ENCODE results near the gene BAIAP3. TPM values are rescaled to one million over a fixed set of nuclear protein-coding genes. Genes with fewer than 3 reads are reported as not detected.

Gene BAIAP3
- total and polyA plus RNA-seq, 2 experiments from 2014 or later = 5.2 to 13.0 TPM

DNA sequence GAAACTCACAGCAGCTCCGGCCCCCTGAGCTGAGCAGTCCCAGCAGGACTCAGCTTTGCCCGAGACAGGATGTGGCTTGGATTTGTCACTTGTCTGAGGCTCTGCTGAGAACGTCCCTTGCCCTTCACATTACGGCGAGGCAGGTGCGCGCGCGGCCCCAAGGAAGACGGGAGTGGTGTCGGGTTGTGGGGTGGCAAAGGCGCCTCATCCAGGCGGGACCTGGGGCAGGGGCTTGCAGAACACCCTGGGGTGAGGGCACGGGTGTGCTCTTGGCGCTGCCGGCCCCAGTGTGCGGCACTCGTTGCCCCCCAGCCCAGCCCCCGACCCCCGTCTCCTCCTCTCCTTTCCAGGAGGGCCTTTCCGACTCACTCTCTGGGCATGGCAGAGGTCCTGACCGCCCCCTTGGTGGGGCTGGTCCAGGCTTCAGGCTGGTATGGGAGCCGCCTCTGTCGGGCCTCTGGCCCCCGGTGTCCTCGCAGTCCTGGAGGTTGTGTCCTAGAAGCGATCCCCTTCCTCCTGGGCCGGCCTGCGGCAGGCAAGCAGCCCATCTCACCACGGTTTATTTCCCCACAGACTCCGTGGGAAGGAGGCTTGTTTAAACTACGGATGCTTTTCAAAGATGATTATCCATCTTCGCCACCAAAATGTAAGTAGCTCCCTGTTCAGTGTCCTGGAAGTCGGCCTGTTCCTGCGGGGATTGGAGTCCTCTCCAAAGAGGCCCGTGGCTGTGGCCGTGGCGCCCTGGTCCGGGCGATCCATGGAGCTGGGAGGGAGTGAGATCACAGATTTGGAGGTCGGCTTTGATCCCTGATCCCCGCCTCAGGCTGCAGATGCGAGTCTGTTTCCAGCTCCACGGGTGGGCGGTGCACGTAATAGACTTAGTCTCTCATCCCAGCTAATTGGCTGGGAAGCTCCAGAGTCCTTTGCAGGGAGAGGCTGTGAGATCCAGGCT is 18.1 kb upstream of the BAIAP3 start:
- H3K36me3 ChIP-seq (ENCODE audit: insufficient read depth) = peaks cover 37% of the 10 kb centered on the region
- ATAC-seq (no peak), DNase-seq (ENCODE audit: low spot score) (no peak)

More for the DNA sequence above, 18.1 kb upstream of the BAIAP3 start:
- no peak overlapping the region for H3K27ac ChIP-seq (ENCODE audit: low read depth)
- Mint-ChIP-seq H3K27me3 (ENCODE audit: insufficient read depth, low read depth, poor library complexity) (peaks cover 18% of the 10 kb centered on the region), H3K4me1 (peaks cover 4% of the 10 kb centered on the region; the same call in 2 of the 3 replicates), H3K4me3 (no peak overlapping the region), H3K27ac (no peak overlapping the region), H3K36me3 (ENCODE audit: low read depth) (peaks cover 75% of the 10 kb centered on the region), H3K9me3 (no peaks in the 10 kb centered on the region; the same call in 2 of the 3 replicates)
- peaks cover 92% of the 10 kb centered on the region for H3K79me2 ChIP-seq (replicated peaks; ENCODE audit: insufficient read depth)
- no peak overlapping the region for H3K4me3 ChIP-seq
- no peaks in the 10 kb centered on the region for H3K9me2 ChIP-seq (ENCODE audit: insufficient read depth)
- peaks cover 7% of the 10 kb centered on the region; the same call in 1 of the 2 replicates for H3K4me1 ChIP-seq (ENCODE audit: insufficient read depth)
- 0 out of 2 replicates have a peak, but pooled peaks cover 7% of the 10 kb centered on the region for H3F3A ChIP-seq (replicated peaks; ENCODE audit: low read depth)
- no peak overlapping the region for H2AFZ ChIP-seq
- no peak overlapping the region for H3K4me2 ChIP-seq
- TF ChIP-seq POLR2AphosphoS5 (IDR thresholded peaks at IDR 0.05; ENCODE audit: low read depth) (no peak), EZH2phosphoT487 (IDR thresholded peaks at IDR 0.05; ENCODE audit: unreplicated experiment) (no peak), EZH2 (IDR thresholded peaks at IDR 0.05; ENCODE audit: low read depth, unreplicated experiment) (no peak), NANOG (IDR thresholded peaks at IDR 0.05; ENCODE audit: borderline replicate concordance) (no peak), JUNB (IDR thresholded peaks at IDR 0.05; ENCODE audit: unreplicated experiment) (no peak), STAT1 (IDR thresholded peaks at IDR 0.05; ENCODE audit: unreplicated experiment) (no peak)
- TF ChIP-seq, protein P1, sequence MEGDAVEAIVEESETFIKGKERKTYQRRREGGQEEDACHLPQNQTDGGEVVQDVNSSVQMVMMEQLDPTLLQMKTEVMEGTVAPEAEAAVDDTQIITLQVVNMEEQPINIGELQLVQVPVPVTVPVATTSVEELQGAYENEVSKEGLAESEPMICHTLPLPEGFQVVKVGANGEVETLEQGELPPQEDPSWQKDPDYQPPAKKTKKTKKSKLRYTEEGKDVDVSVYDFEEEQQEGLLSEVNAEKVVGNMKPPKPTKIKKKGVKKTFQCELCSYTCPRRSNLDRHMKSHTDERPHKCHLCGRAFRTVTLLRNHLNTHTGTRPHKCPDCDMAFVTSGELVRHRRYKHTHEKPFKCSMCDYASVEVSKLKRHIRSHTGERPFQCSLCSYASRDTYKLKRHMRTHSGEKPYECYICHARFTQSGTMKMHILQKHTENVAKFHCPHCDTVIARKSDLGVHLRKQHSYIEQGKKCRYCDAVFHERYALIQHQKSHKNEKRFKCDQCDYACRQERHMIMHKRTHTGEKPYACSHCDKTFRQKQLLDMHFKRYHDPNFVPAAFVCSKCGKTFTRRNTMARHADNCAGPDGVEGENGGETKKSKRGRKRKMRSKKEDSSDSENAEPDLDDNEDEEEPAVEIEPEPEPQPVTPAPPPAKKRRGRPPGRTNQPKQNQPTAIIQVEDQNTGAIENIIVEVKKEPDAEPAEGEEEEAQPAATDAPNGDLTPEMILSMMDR (conservative IDR thresholded peaks at IDR 0.05; ENCODE audit: low read depth in 2 of 2) = no peak
- TF ChIP-seq, protein P2, sequence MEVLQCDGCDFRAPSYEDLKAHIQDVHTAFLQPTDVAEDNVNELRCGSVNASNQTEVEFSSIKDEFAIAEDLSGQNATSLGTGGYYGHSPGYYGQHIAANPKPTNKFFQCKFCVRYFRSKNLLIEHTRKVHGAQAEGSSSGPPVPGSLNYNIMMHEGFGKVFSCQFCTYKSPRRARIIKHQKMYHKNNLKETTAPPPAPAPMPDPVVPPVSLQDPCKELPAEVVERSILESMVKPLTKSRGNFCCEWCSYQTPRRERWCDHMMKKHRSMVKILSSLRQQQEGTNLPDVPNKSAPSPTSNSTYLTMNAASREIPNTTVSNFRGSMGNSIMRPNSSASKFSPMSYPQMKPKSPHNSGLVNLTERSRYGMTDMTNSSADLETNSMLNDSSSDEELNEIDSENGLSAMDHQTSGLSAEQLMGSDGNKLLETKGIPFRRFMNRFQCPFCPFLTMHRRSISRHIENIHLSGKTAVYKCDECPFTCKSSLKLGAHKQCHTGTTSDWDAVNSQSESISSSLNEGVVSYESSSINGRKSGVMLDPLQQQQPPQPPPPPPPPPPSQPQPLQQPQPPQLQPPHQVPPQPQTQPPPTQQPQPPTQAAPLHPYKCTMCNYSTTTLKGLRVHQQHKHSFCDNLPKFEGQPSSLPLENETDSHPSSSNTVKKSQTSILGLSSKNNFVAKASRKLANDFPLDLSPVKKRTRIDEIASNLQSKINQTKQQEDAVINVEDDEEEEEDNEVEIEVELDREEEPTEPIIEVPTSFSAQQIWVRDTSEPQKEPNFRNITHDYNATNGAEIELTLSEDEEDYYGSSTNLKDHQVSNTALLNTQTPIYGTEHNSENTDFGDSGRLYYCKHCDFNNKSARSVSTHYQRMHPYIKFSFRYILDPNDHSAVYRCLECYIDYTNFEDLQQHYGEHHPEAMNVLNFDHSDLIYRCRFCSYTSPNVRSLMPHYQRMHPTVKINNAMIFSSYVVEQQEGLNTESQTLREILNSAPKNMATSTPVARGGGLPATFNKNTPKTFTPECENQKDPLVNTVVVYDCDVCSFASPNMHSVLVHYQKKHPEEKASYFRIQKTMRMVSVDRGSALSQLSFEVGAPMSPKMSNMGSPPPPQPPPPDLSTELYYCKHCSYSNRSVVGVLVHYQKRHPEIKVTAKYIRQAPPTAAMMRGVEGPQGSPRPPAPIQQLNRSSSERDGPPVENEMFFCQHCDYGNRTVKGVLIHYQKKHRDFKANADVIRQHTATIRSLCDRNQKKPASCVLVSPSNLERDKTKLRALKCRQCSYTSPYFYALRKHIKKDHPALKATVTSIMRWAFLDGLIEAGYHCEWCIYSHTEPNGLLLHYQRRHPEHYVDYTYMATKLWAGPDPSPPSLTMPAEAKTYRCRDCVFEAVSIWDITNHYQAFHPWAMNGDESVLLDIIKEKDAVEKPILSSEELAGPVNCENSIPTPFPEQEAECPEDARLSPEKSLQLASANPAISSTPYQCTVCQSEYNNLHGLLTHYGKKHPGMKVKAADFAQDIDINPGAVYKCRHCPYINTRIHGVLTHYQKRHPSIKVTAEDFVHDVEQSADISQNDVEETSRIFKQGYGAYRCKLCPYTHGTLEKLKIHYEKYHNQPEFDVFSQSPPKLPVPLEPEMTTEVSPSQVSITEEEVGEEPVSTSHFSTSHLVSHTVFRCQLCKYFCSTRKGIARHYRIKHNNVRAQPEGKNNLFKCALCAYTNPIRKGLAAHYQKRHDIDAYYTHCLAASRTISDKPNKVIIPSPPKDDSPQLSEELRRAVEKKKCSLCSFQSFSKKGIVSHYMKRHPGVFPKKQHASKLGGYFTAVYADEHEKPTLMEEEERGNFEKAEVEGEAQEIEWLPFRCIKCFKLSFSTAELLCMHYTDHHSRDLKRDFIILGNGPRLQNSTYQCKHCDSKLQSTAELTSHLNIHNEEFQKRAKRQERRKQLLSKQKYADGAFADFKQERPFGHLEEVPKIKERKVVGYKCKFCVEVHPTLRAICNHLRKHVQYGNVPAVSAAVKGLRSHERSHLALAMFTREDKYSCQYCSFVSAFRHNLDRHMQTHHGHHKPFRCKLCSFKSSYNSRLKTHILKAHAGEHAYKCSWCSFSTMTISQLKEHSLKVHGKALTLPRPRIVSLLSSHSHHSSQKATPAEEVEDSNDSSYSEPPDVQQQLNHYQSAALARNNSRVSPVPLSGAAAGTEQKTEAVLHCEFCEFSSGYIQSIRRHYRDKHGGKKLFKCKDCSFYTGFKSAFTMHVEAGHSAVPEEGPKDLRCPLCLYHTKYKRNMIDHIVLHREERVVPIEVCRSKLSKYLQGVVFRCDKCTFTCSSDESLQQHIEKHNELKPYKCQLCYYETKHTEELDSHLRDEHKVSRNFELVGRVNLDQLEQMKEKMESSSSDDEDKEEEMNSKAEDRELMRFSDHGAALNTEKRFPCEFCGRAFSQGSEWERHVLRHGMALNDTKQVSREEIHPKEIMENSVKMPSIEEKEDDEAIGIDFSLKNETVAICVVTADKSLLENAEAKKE (CRISPR knock-in tag; IDR thresholded peaks at IDR 0.05) = no peak
- TF ChIP-seq, protein P3, sequence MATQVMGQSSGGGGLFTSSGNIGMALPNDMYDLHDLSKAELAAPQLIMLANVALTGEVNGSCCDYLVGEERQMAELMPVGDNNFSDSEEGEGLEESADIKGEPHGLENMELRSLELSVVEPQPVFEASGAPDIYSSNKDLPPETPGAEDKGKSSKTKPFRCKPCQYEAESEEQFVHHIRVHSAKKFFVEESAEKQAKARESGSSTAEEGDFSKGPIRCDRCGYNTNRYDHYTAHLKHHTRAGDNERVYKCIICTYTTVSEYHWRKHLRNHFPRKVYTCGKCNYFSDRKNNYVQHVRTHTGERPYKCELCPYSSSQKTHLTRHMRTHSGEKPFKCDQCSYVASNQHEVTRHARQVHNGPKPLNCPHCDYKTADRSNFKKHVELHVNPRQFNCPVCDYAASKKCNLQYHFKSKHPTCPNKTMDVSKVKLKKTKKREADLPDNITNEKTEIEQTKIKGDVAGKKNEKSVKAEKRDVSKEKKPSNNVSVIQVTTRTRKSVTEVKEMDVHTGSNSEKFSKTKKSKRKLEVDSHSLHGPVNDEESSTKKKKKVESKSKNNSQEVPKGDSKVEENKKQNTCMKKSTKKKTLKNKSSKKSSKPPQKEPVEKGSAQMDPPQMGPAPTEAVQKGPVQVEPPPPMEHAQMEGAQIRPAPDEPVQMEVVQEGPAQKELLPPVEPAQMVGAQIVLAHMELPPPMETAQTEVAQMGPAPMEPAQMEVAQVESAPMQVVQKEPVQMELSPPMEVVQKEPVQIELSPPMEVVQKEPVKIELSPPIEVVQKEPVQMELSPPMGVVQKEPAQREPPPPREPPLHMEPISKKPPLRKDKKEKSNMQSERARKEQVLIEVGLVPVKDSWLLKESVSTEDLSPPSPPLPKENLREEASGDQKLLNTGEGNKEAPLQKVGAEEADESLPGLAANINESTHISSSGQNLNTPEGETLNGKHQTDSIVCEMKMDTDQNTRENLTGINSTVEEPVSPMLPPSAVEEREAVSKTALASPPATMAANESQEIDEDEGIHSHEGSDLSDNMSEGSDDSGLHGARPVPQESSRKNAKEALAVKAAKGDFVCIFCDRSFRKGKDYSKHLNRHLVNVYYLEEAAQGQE (IDR thresholded peaks at IDR 0.05; ENCODE audit: unreplicated experiment) = no peak
- TF ChIP-seq, protein P4, sequence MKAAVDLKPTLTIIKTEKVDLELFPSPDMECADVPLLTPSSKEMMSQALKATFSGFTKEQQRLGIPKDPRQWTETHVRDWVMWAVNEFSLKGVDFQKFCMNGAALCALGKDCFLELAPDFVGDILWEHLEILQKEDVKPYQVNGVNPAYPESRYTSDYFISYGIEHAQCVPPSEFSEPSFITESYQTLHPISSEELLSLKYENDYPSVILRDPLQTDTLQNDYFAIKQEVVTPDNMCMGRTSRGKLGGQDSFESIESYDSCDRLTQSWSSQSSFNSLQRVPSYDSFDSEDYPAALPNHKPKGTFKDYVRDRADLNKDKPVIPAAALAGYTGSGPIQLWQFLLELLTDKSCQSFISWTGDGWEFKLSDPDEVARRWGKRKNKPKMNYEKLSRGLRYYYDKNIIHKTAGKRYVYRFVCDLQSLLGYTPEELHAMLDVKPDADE (IDR thresholded peaks at IDR 0.05) = no peak
- no peaks in the 10 kb centered on the region for H3K27me3 ChIP-seq (ENCODE audit: insufficient read depth)
- H4K20me1 ChIP-seq (replicated peaks; ENCODE audit: insufficient read depth) = peaks cover 52% of the 10 kb centered on the region

Data from GM23338 (cell line).